ENCODE measurements around the gene ABRACL. TPM values are rescaled to one million over a fixed set of nuclear protein-coding genes. Genes with fewer than 3 reads are reported as not detected.

ABRACL gene
- polyA plus RNA-seq, 1 donor (not counting 4 experiments of a cell fraction or from before 2014, with no cell fraction given), result 120 TPM

GRCh38 chr6:138987643-138988468 is 40.7 kb upstream of the ABRACL start, which contains the start of gene REPS1:
Gene REPS1 (minus strand): TSS chr6:138988253. CDS start chr6:138987682, 571 bp downstream.
- H3K4me3 ChIP-seq (ENCODE audit: control insufficient read depth in 2 of 3, extremely low read depth in 1 of 3, insufficient read depth in 2 of 3, low read depth in 1 of 3, low read length in 3 of 3), result peak within 1 kb of the TSS; percentile 81 to 95 (median 92)
- peaks cover 28% of the 10 kb centered on the region for H3K4me1 ChIP-seq (ENCODE audit: control insufficient read depth, extremely low read depth, insufficient read depth, low read length)
- peak within 1 kb of the TSS; percentile 94 for H3K9ac ChIP-seq (ENCODE audit: control insufficient read depth, extremely low read depth, insufficient read depth, low read length)
- H3K9me3 ChIP-seq (ENCODE audit: control insufficient read depth, low read depth, low read length), result no peaks in the 10 kb centered on the region
- no peak for TF ChIP-seq EZH2 (IDR thresholded peaks at IDR 0.05; ENCODE audit: low read length)
- TF ChIP-seq CTCF (optimal IDR thresholded peaks at IDR 0.05 in 1 of 3, IDR thresholded peaks at IDR 0.05 in 1 of 3, conservative IDR thresholded peaks at IDR 0.05 in 1 of 3; ENCODE audit: extremely low read depth in 1 of 3, insufficient read depth in 2 of 3, low read length in 3 of 3), result peak; percentile 63 to 95 (median 85)
- H2AFZ ChIP-seq (ENCODE audit: control insufficient read depth, low read length), result peak within 1 kb of the TSS; percentile 97
- peak within 1 kb of the TSS; percentile 81 for H3K27ac ChIP-seq (ENCODE audit: control insufficient read depth, insufficient read depth, low read length)
- no peak for FAIRE-seq
- no peaks in the 10 kb centered on the region for H3K27me3 ChIP-seq (ENCODE audit: control insufficient read depth, extremely low read depth, insufficient read depth, low read length)
- DNase-seq (ENCODE audit: low read depth, low spot score), result no peak
- peaks cover 3% of the 10 kb centered on the region for H3K9me1 ChIP-seq (ENCODE audit: control insufficient read depth, extremely low read depth, insufficient read depth, low read length)
- H3K36me3 ChIP-seq (ENCODE audit: control insufficient read depth in 2 of 2, extremely low read depth in 1 of 2, insufficient read depth in 2 of 2, low read length in 2 of 2), result no peaks in the 10 kb centered on the region
- H3K79me2 ChIP-seq (ENCODE audit: control insufficient read depth, insufficient read depth, low read length), result peaks cover 51% of the 10 kb centered on the region
- H4K20me1 ChIP-seq (ENCODE audit: control insufficient read depth, extremely low read depth, insufficient read depth, low read length), result peaks cover 2% of the 10 kb centered on the region
- peak within 1 kb of the TSS; percentile 94 for H3K4me2 ChIP-seq (ENCODE audit: control insufficient read depth, extremely low read depth, insufficient read depth, low read depth, low read length)
- dilution Hi-C loops (cut with MboI; ENCODE audit: extremely low pct_ligation_motif_present, low sequenced_read_pairs), result no loop called here

- Histone ChIP-seq H3K4me1 (ENCODE audit: control insufficient read depth, extremely low read depth, insufficient read depth, low read length) (peaks cover 28% of the 10 kb centered on the region), H3K27ac (ENCODE audit: control insufficient read depth, insufficient read depth, low read length) (peak overlapping the region; percentile 81), H3K4me3 (ENCODE audit: control insufficient read depth in 2 of 3, extremely low read depth in 1 of 3, insufficient read depth in 2 of 3, low read depth in 1 of 3, low read length in 3 of 3) (peak overlapping the region; percentile 81 to 95 (median 92)), H3K9ac (ENCODE audit: control insufficient read depth, extremely low read depth, insufficient read depth, low read length) (peak overlapping the region; percentile 94), H3K27me3 (ENCODE audit: control insufficient read depth, extremely low read depth, insufficient read depth, low read length) (no peaks in the 10 kb centered on the region), H3K79me2 (ENCODE audit: control insufficient read depth, insufficient read depth, low read length) (peaks cover 45% of the 10 kb centered on the region), H3K36me3 (ENCODE audit: control insufficient read depth in 2 of 2, extremely low read depth in 1 of 2, insufficient read depth in 2 of 2, low read length in 2 of 2) (no peaks in the 10 kb centered on the region), H3K9me1 (ENCODE audit: control insufficient read depth, extremely low read depth, insufficient read depth, low read length) (peaks cover under 1% of the 10 kb centered on the region), H4K20me1 (ENCODE audit: control insufficient read depth, extremely low read depth, insufficient read depth, low read length) (peaks cover 2% of the 10 kb centered on the region), H3K4me2 (ENCODE audit: control insufficient read depth, extremely low read depth, insufficient read depth, low read depth, low read length) (peak overlapping the region; percentile 94), H2AFZ (ENCODE audit: control insufficient read depth, low read length) (peak overlapping the region; percentile 97), H3K9me3 (ENCODE audit: control insufficient read depth, low read depth, low read length) (no peaks in the 10 kb centered on the region)
- DNase-seq (ENCODE audit: low read depth, low spot score), result no peak
- no peak for FAIRE-seq
- TF ChIP-seq EZH2 (IDR thresholded peaks at IDR 0.05; ENCODE audit: low read length), result no peak
- TF ChIP-seq CTCF (optimal IDR thresholded peaks at IDR 0.05 in 1 of 3, IDR thresholded peaks at IDR 0.05 in 1 of 3, conservative IDR thresholded peaks at IDR 0.05 in 1 of 3; ENCODE audit: extremely low read depth in 1 of 3, insufficient read depth in 2 of 3, low read length in 3 of 3), result no peak
- dilution Hi-C loops (cut with MboI; ENCODE audit: extremely low pct_ligation_motif_present, low sequenced_read_pairs), result no loop called here
Observed at GRCh38 chr6:138988469-138988834, 40.1 kb upstream of the ABRACL start.

Data from keratinocyte (primary cell).